ENCODE measurements around the gene PLAC8L1.
"Not testable (repeated sequence)": the region's sequence is repeated elsewhere in the genome, so short reads cannot be mapped to it uniquely, and the experiment has no call there.

DNA sequence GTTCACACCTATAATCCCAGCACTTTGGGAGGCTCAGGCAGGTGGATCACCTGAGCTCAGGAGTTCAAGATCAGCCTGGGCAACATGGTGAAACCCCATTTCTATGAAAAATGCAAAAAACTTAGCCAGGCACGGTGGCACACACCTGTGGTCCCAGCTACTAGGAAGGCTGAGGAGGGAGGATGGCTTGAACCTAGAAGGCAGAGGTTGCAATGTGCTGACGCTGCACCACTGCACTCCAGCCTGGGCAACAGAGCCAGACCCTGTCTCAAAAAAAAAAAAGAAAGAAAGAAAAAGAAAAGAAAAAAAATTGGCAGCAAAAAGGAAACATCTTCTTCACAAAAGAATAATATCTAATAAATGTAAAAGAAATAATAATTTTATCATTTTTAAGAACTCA is 3.5 kb upstream of the PLAC8L1 start:
- not testable (repeated sequence) for TF ChIP-seq CTCF (IDR thresholded peaks at IDR 0.05); POLR2AphosphoS5 (IDR thresholded peaks at IDR 0.05; ENCODE audit: insufficient read depth in 1 of 2, low read depth in 1 of 2)
